ENCODE data around the gene WT1. TPM values are rescaled to one million over a fixed set of nuclear protein-coding genes. Genes with fewer than 3 reads are reported as not detected.

Gene WT1
- total and polyA plus RNA-seq, 4 donors = 0.15 to 0.87 TPM; not detected in 2

GRCh38 chr11:32400670-32401369 is 34.5 kb downstream of the WT1 start:
- no peaks in the 10 kb centered on the region for H3K36me3 ChIP-seq (ENCODE audit: control insufficient read depth in 1 of 2, insufficient read depth in 2 of 2, low read length in 1 of 2)
- intact Hi-C loops (cut with DNase I) = no loop called here
- peaks cover 0 to 2% of the 10 kb centered on the region in 2 donors for H3K27me3 ChIP-seq (ENCODE audit: control insufficient read depth in 1 of 2, insufficient read depth in 2 of 2, low read length in 1 of 2)
- no peak for DNase-seq
- no peak for ATAC-seq (ENCODE audit: low FRiP score)
- H3K4me1 ChIP-seq (ENCODE audit: control insufficient read depth in 1 of 2, insufficient read depth in 2 of 2, low read length in 2 of 2) = no peaks in the 10 kb centered on the region
- H3K4me3 ChIP-seq (ENCODE audit: low read length in 2 of 2) = no peak overlapping the region
- peaks cover 5% of the 10 kb centered on the region for H3K9me3 ChIP-seq (ENCODE audit: control insufficient read depth, low read length)
- WGBS, 2 donors = 69 to 70% methylated on average over 5 of the region's 5 CpGs
- no peak overlapping the region for H3K27ac ChIP-seq (ENCODE audit: low read depth in 1 of 2, low read length in 2 of 2)

GRCh38 chr11:32400196-32400595 is 35.1 kb downstream of the WT1 start:
- Histone ChIP-seq H3K27ac (ENCODE audit: low read depth in 1 of 2, low read length in 2 of 2) (no peak overlapping the region), H3K27me3 (ENCODE audit: control insufficient read depth in 1 of 2, insufficient read depth in 2 of 2, low read length in 1 of 2) (peaks cover 0 to 2% of the 10 kb centered on the region in 2 donors), H3K36me3 (ENCODE audit: control insufficient read depth in 1 of 2, insufficient read depth in 2 of 2, low read length in 1 of 2) (no peaks in the 10 kb centered on the region), H3K4me3 (ENCODE audit: low read length in 2 of 2) (no peak overlapping the region), H3K9me3 (ENCODE audit: control insufficient read depth, low read length) (peaks cover 5% of the 10 kb centered on the region), H3K4me1 (ENCODE audit: control insufficient read depth in 1 of 2, insufficient read depth in 2 of 2, low read length in 2 of 2) (no peaks in the 10 kb centered on the region)
- DNase-seq (no peak), ATAC-seq (ENCODE audit: low FRiP score) (no peak)
- WGBS, 2 donors = 7 to 23% methylated on average over 16 of the region's 16 CpGs
- intact Hi-C loops (cut with DNase I) = no loop called here

- WGBS, 2 donors = 58 to 59% methylated on average over 4 of the region's 4 CpGs
- intact Hi-C loops (cut with DNase I) = no loop called here
- no peak for DNase-seq
- Histone ChIP-seq H3K9me3 (ENCODE audit: control insufficient read depth, low read length) (peaks cover 5% of the 10 kb centered on the region), H3K4me1 (ENCODE audit: control insufficient read depth in 1 of 2, insufficient read depth in 2 of 2, low read length in 2 of 2) (no peaks in the 10 kb centered on the region), H3K27ac (ENCODE audit: low read depth in 1 of 2, low read length in 2 of 2) (no peak overlapping the region), H3K4me3 (ENCODE audit: low read length in 2 of 2) (no peak overlapping the region), H3K27me3 (ENCODE audit: control insufficient read depth in 1 of 2, insufficient read depth in 2 of 2, low read length in 1 of 2) (peaks cover 0 to 2% of the 10 kb centered on the region in 2 donors), H3K36me3 (ENCODE audit: control insufficient read depth in 1 of 2, insufficient read depth in 2 of 2, low read length in 1 of 2) (no peaks in the 10 kb centered on the region)
- ATAC-seq (ENCODE audit: low FRiP score) = no peak
These were observed 38.3 kb downstream of the WT1 start for GRCh38 chr11:32396991-32397390.

GRCh38 chr11:32396331-32396730 is 39.0 kb downstream of the WT1 start:
- Histone ChIP-seq H3K27me3 (ENCODE audit: control insufficient read depth in 1 of 2, insufficient read depth in 2 of 2, low read length in 1 of 2) (peaks cover 0 to 2% of the 10 kb centered on the region in 2 donors), H3K4me1 (ENCODE audit: control insufficient read depth in 1 of 2, insufficient read depth in 2 of 2, low read length in 2 of 2) (no peaks in the 10 kb centered on the region), H3K27ac (ENCODE audit: low read depth in 1 of 2, low read length in 2 of 2) (no peak overlapping the region), H3K9me3 (ENCODE audit: control insufficient read depth, low read length) (peaks cover 5% of the 10 kb centered on the region), H3K36me3 (ENCODE audit: control insufficient read depth in 1 of 2, insufficient read depth in 2 of 2, low read length in 1 of 2) (no peaks in the 10 kb centered on the region), H3K4me3 (ENCODE audit: low read length in 2 of 2) (no peak overlapping the region)
- DNase-seq (no peak), ATAC-seq (ENCODE audit: low FRiP score) (no peak)
- WGBS, 2 donors = 69 to 78% methylated on average over 7 of the region's 7 CpGs
- intact Hi-C loops (cut with DNase I) = no loop called here

GRCh38 chr11:32395127-32395526 is 40.2 kb downstream of the WT1 start:
- ATAC-seq (ENCODE audit: low FRiP score) (no peak), DNase-seq (no peak)
- Histone ChIP-seq H3K27ac (ENCODE audit: low read depth in 1 of 2, low read length in 2 of 2) (no peak overlapping the region), H3K27me3 (ENCODE audit: control insufficient read depth in 1 of 2, insufficient read depth in 2 of 2, low read length in 1 of 2) (peaks cover 0 to 2% of the 10 kb centered on the region in 2 donors), H3K36me3 (ENCODE audit: control insufficient read depth in 1 of 2, insufficient read depth in 2 of 2, low read length in 1 of 2) (no peaks in the 10 kb centered on the region), H3K4me3 (ENCODE audit: low read length in 2 of 2) (no peak overlapping the region), H3K4me1 (ENCODE audit: control insufficient read depth in 1 of 2, insufficient read depth in 2 of 2, low read length in 2 of 2) (no peaks in the 10 kb centered on the region), H3K9me3 (ENCODE audit: control insufficient read depth, low read length) (peaks cover 4% of the 10 kb centered on the region)
- intact Hi-C loops (cut with DNase I) = no loop called here
- WGBS, 2 donors = 53 to 59% methylated on average over 4 of the region's 4 CpGs

- WGBS, 2 donors = 81 to 85% methylated on average over 2 of the region's 2 CpGs
- intact Hi-C loops (cut with DNase I) = no loop called here
- DNase-seq (no peak), ATAC-seq (ENCODE audit: low FRiP score) (no peak)
- H3K4me1 ChIP-seq (ENCODE audit: control insufficient read depth in 1 of 2, insufficient read depth in 2 of 2, low read length in 2 of 2) = no peaks in the 10 kb centered on the region
- H3K4me3 ChIP-seq (ENCODE audit: low read length in 2 of 2) = no peak overlapping the region
- no peak overlapping the region for H3K27ac ChIP-seq (ENCODE audit: low read depth in 1 of 2, low read length in 2 of 2)
- no peaks in the 10 kb centered on the region for H3K9me3 ChIP-seq (ENCODE audit: control insufficient read depth, low read length)
- H3K27me3 ChIP-seq (ENCODE audit: control insufficient read depth in 1 of 2, insufficient read depth in 2 of 2, low read length in 1 of 2) = peaks cover 0 to 2% of the 10 kb centered on the region in 2 donors
- no peaks in the 10 kb centered on the region for H3K36me3 ChIP-seq (ENCODE audit: control insufficient read depth in 1 of 2, insufficient read depth in 2 of 2, low read length in 1 of 2)
These were observed 42.5 kb downstream of the WT1 start for GRCh38 chr11:32392840-32393239.

- ATAC-seq (ENCODE audit: low FRiP score) (no peak), DNase-seq (no peak)
- H3K27me3 ChIP-seq (ENCODE audit: control insufficient read depth in 1 of 2, insufficient read depth in 2 of 2, low read length in 1 of 2) = peaks cover 0 to 2% of the 10 kb centered on the region in 2 donors
- 83 to 87% methylated on average over 8 of the region's 8 CpGs for WGBS, 2 donors
- H3K9me3 ChIP-seq (ENCODE audit: control insufficient read depth, low read length) = no peaks in the 10 kb centered on the region
- intact Hi-C loops (cut with DNase I) = no loop called here
- no peaks in the 10 kb centered on the region for H3K4me1 ChIP-seq (ENCODE audit: control insufficient read depth in 1 of 2, insufficient read depth in 2 of 2, low read length in 2 of 2)
- H3K4me3 ChIP-seq (ENCODE audit: low read length in 2 of 2) = no peak overlapping the region
- no peaks in the 10 kb centered on the region for H3K36me3 ChIP-seq (ENCODE audit: control insufficient read depth in 1 of 2, insufficient read depth in 2 of 2, low read length in 1 of 2)
- H3K27ac ChIP-seq (ENCODE audit: low read depth in 1 of 2, low read length in 2 of 2) = no peak overlapping the region
These were observed 43.3 kb downstream of the WT1 start for GRCh38 chr11:32391956-32392553.

- H3K4me3 ChIP-seq (ENCODE audit: low read length in 2 of 2) = no peak overlapping the region
- no peaks in the 10 kb centered on the region for H3K27me3 ChIP-seq (ENCODE audit: control insufficient read depth in 1 of 2, insufficient read depth in 2 of 2, low read length in 1 of 2)
- ATAC-seq (ENCODE audit: low FRiP score) (no peak), DNase-seq (no peak)
- H3K36me3 ChIP-seq (ENCODE audit: control insufficient read depth in 1 of 2, insufficient read depth in 2 of 2, low read length in 1 of 2) = no peaks in the 10 kb centered on the region
- no peaks in the 10 kb centered on the region for H3K9me3 ChIP-seq (ENCODE audit: control insufficient read depth, low read length)
- H3K4me1 ChIP-seq (ENCODE audit: control insufficient read depth in 1 of 2, insufficient read depth in 2 of 2, low read length in 2 of 2) = no peaks in the 10 kb centered on the region
- H3K27ac ChIP-seq (ENCODE audit: low read depth in 1 of 2, low read length in 2 of 2) = no peak overlapping the region
- WGBS, 2 donors = 77 to 79% methylated on average over 3 of the region's 3 CpGs
- intact Hi-C loops (cut with DNase I) = no loop called here
These were observed 43.9 kb downstream of the WT1 start for GRCh38 chr11:32391479-32391878.

- Histone ChIP-seq H3K9me3 (ENCODE audit: control insufficient read depth, low read length) (no peaks in the 10 kb centered on the region), H3K4me3 (ENCODE audit: low read length in 2 of 2) (no peak overlapping the region), H3K27me3 (ENCODE audit: control insufficient read depth in 1 of 2, insufficient read depth in 2 of 2, low read length in 1 of 2) (no peaks in the 10 kb centered on the region), H3K27ac (ENCODE audit: low read depth in 1 of 2, low read length in 2 of 2) (no peak overlapping the region), H3K36me3 (ENCODE audit: control insufficient read depth in 1 of 2, insufficient read depth in 2 of 2, low read length in 1 of 2) (no peaks in the 10 kb centered on the region), H3K4me1 (ENCODE audit: control insufficient read depth in 1 of 2, insufficient read depth in 2 of 2, low read length in 2 of 2) (no peaks in the 10 kb centered on the region)
- DNase-seq = no peak
- WGBS, 2 donors = 85 to 87% methylated on average over 1 of the region's 1 CpG
- no peak for ATAC-seq (ENCODE audit: low FRiP score)
- intact Hi-C loops (cut with DNase I) = no loop called here
These were observed 44.6 kb downstream of the WT1 start for GRCh38 chr11:32390712-32391111.

All from aorta (tissue), 5 donors.